HEK293 (cell line): ENCODE data around the gene H3-3A.

ENCODE experiments used
- ATF2 ChIP-seq: fragments of 450-650 bp; formaldehyde crosslinking; IDR thresholded peaks from 2 replicates; pipeline ENCODE4 v1.5.1; 2016; ENCODE audit warnings: missing biosample characterization, missing genetic modification characterization, low read depth
- CTCF ChIP-seq: fragments of 450-650 bp; formaldehyde crosslinking; IDR thresholded peaks from 2 replicates; pipeline ENCODE4 v1.5.1; 2016; ENCODE audit warnings: missing biosample characterization, missing genetic modification characterization
- MYNN ChIP-seq: fragments of 450-650 bp; formaldehyde crosslinking; IDR thresholded peaks from 2 replicates; pipeline ENCODE4 v1.5.1; 2016; ENCODE audit warnings: missing biosample characterization, missing genetic modification characterization, borderline replicate concordance
- PATZ1 ChIP-seq: fragments of 450-650 bp; formaldehyde crosslinking; IDR thresholded peaks from 2 replicates; pipeline ENCODE4 v1.5.1; 2016; ENCODE audit warnings: missing biosample characterization, missing genetic modification characterization
- PRDM1 ChIP-seq: fragments of 450-650 bp; formaldehyde crosslinking; IDR thresholded peaks from 2 replicates; pipeline ENCODE4; 2016; ENCODE audit warnings: missing biosample characterization, missing genetic modification characterization
- ZBTB1 ChIP-seq: fragments of 450-650 bp; formaldehyde crosslinking; IDR thresholded peaks from 2 replicates; pipeline ENCODE4 v1.5.1; 2016; ENCODE audit warnings: missing biosample characterization, missing genetic modification characterization
- ZNF248 ChIP-seq: fragments of 450-650 bp; formaldehyde crosslinking; IDR thresholded peaks from 2 replicates; pipeline ENCODE4 v1.5.1; 2017; ENCODE audit warnings: missing biosample characterization, missing genetic modification characterization
- ZNF610 ChIP-seq: fragments of 450-650 bp; formaldehyde crosslinking; IDR thresholded peaks from 2 replicates; pipeline ENCODE4 v1.5.1; 2016; ENCODE audit warnings: missing biosample characterization, missing genetic modification characterization, borderline replicate concordance
- ZNF747 ChIP-seq: fragments of 450-650 bp; formaldehyde crosslinking; IDR thresholded peaks from 2 replicates; pipeline ENCODE4 v1.5.1; 2016; ENCODE audit warnings: missing biosample characterization, missing genetic modification characterization
- ZSCAN30 ChIP-seq: fragments of 450-650 bp; IDR thresholded peaks from 2 replicates; pipeline ENCODE4 v1.5.1; 2018; ENCODE audit warnings: missing biosample characterization, mild to moderate bottlenecking, missing genetic modification characterization, moderate library complexity
- ZSCAN4 ChIP-seq: fragments of 450-650 bp; formaldehyde crosslinking; IDR thresholded peaks from 2 replicates; pipeline ENCODE4 v1.5.1; 2017; ENCODE audit warnings: missing biosample characterization, missing genetic modification characterization

GRCh38 chr1:226118357-226118756 is 55.8 kb downstream of the H3-3A start:
- TF ChIP-seq ZNF248 (tag by site-specific recombination): no peak
- no peak for TF ChIP-seq PRDM1 (tag by site-specific recombination)
- TF ChIP-seq MYNN (tag by site-specific recombination): no peak
- TF ChIP-seq CTCF (tag by site-specific recombination): no peak
- no peak for TF ChIP-seq ATF2 (tag by site-specific recombination)
- TF ChIP-seq ZSCAN4 (tag by site-specific recombination): no peak
- TF ChIP-seq ZNF610 (tag by site-specific recombination): no peak
- TF ChIP-seq ZNF747 (tag by site-specific recombination): no peak
- no peak for TF ChIP-seq ZSCAN30 (tag by site-specific recombination)
- no peak for TF ChIP-seq ZBTB1 (tag by site-specific recombination)
- no peak for TF ChIP-seq PATZ1 (tag by site-specific recombination)
